HCT116 (cell line): ENCODE data around the gene RWDD2A. TPM values are rescaled to one million over a fixed set of nuclear protein-coding genes. Genes with fewer than 3 reads are reported as not detected.

Experiments used
- total RNA-seq: library from RNA; stranded (reverse); gene quantifications from one replicate; pipeline ENCODE4 v1.2.1, GENCODE V29; 2021; ENCODE audit not compliant: unreplicated experiment

Gene RWDD2A
- total RNA-seq, 1 experiment from 2014 or later, result 3.6 TPM

Other genes with a start within 250 kb of the RWDD2A start
- gene UBE3D, start 127.5 kb upstream of the RWDD2A start, total RNA-seq, result 9.0 TPM
- gene DOP1A, start 125.7 kb upstream of the RWDD2A start, total RNA-seq, result 7.1 TPM
- gene PGM3, start 92 bp upstream of the RWDD2A start, total RNA-seq, result 63.5 TPM
- 40.5 TPM for gene ME1, start 237.7 kb downstream of the RWDD2A start, total RNA-seq